ENCODE data around the gene TACC3.

Gene TACC3

DNA sequence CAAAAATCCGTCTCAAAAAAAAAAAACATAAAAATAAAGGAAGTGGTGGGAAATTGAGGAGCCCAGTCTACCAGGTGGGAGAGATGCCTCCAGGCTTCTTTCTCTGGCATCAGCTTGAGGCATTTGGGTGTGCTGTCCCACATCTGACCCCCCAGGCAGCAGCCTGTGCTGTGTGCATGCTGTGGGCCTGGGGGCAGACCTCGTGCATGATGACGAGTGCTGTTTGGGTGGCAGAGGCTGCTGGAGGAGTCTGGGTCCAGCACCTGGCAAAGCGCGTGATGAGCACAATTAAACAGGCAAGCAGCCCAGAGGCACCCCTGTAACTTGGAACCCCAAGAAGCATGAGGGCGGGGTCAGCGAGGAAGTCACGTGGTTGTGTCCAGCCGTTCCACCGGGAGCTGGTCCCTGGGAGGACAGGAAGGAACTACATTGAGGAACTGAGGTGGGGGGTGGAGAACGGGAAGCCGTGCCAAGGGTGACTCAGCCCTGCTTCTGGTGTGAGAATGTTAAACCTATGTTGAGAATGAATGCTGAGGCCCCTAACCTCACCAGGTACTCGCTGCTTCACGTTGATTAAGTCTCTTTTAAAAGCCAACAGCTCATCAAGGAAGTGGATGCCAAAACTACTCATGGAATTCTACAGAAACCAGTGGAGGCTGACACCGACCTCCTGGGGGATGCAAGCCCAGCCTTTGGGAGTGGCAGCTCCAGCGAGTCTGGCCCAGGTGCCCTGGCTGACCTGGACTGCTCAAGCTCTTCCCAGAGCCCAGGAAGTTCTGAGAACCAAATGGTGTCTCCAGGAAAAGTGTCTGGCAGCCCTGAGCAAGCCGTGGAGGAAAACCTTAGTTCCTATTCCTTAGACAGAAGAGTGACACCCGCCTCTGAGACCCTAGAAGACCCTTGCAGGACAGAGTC lies 6.1 kb downstream of the TACC3 start:
- Histone ChIP-seq H3K36me3 (ENCODE audit: control insufficient read depth, insufficient read depth, low read length) (peaks cover 90% of the 10 kb centered on the region), H3K9ac (ENCODE audit: low read length) (no peak overlapping the region), H3K4me1 (ENCODE audit: control insufficient read depth, insufficient read depth, low read length) (peaks cover 5% of the 10 kb centered on the region), H3K27me3 (ENCODE audit: control insufficient read depth, insufficient read depth, low read length) (no peaks in the 10 kb centered on the region), H3K4me3 (ENCODE audit: low read depth, low read length) (no peak overlapping the region), H3K27ac (ENCODE audit: low read depth, low read length) (no peak overlapping the region), H3K9me3 (ENCODE audit: control insufficient read depth, insufficient read depth, low read depth, low read length) (no peaks in the 10 kb centered on the region)

DNA sequence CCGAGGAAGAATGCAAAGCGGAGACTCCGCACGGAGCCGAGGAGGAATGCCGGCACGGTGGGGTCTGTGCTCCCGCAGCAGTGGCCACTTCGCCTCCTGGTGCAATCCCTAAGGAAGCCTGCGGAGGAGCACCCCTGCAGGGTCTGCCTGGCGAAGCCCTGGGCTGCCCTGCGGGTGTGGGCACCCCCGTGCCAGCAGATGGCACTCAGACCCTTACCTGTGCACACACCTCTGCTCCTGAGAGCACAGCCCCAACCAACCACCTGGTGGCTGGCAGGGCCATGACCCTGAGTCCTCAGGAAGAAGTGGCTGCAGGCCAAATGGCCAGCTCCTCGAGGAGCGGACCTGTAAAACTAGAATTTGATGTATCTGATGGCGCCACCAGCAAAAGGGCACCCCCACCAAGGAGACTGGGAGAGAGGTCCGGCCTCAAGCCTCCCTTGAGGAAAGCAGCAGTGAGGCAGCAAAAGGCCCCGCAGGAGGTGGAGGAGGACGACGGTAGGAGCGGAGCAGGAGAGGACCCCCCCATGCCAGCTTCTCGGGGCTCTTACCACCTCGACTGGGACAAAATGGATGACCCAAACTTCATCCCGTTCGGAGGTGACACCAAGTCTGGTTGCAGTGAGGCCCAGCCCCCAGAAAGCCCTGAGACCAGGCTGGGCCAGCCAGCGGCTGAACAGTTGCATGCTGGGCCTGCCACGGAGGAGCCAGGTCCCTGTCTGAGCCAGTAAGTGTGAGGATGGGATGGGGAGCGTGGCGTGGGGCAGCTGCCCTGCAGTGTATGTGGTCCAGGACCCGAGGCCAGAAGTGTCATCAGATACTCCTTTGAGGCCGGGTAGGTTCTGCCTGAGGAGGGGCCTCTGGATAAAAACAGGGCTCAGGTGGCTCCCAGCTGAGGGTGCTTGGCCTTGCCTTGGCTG lies 7.0 kb downstream of the TACC3 start:
- Histone ChIP-seq H3K9ac (ENCODE audit: low read length) (no peak overlapping the region), H3K9me3 (ENCODE audit: control insufficient read depth, insufficient read depth, low read depth, low read length) (no peaks in the 10 kb centered on the region), H3K4me3 (ENCODE audit: low read depth, low read length) (no peak overlapping the region), H3K36me3 (ENCODE audit: control insufficient read depth, insufficient read depth, low read length) (peaks cover 95% of the 10 kb centered on the region), H3K27ac (ENCODE audit: low read depth, low read length) (no peak overlapping the region), H3K4me1 (ENCODE audit: control insufficient read depth, insufficient read depth, low read length) (no peaks in the 10 kb centered on the region; the same call in 1 of the 2 replicates), H3K27me3 (ENCODE audit: control insufficient read depth, insufficient read depth, low read length) (no peaks in the 10 kb centered on the region)

- Histone ChIP-seq H3K9ac (ENCODE audit: low read length) (no peak overlapping the region), H3K27me3 (ENCODE audit: control insufficient read depth, insufficient read depth, low read length) (no peaks in the 10 kb centered on the region), H3K36me3 (ENCODE audit: control insufficient read depth, insufficient read depth, low read length) (peaks cover 96% of the 10 kb centered on the region), H3K4me1 (ENCODE audit: control insufficient read depth, insufficient read depth, low read length) (no peaks in the 10 kb centered on the region; the same call in 1 of the 2 replicates), H3K27ac (ENCODE audit: low read depth, low read length) (no peak overlapping the region), H3K9me3 (ENCODE audit: control insufficient read depth, insufficient read depth, low read depth, low read length) (no peaks in the 10 kb centered on the region), H3K4me3 (ENCODE audit: low read depth, low read length) (no peak overlapping the region)
Measured at GRCh38 chr4:1730532-1731135, 9.3 kb downstream of the TACC3 start.

DNA sequence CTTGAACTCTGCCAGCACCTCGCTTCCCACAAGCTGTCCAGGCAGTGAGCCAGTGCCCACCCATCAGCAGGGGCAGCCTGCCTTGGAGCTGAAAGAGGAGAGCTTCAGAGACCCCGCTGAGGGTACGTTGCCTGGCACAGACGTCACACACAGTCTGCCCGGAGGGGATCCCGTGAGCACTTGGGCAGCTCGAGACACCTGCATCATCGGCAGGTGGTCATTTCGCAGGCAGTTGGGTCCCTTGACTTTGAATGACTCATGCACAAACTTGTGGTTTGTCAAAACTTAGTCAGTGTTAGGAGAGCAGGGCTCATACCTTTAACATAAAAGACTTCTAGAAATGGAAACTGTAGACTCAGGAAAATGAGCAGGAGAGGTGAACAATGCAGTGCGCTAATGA lies 9.9 kb downstream of the TACC3 start:
- Histone ChIP-seq H3K27me3 (ENCODE audit: control insufficient read depth, insufficient read depth, low read length) (no peaks in the 10 kb centered on the region), H3K27ac (ENCODE audit: low read depth, low read length) (no peak overlapping the region), H3K36me3 (ENCODE audit: control insufficient read depth, insufficient read depth, low read length) (peaks cover 96% of the 10 kb centered on the region), H3K4me3 (ENCODE audit: low read depth, low read length) (no peak overlapping the region), H3K9me3 (ENCODE audit: control insufficient read depth, insufficient read depth, low read depth, low read length) (no peaks in the 10 kb centered on the region), H3K9ac (ENCODE audit: low read length) (no peak overlapping the region), H3K4me1 (ENCODE audit: control insufficient read depth, insufficient read depth, low read length) (no peaks in the 10 kb centered on the region)

DNA sequence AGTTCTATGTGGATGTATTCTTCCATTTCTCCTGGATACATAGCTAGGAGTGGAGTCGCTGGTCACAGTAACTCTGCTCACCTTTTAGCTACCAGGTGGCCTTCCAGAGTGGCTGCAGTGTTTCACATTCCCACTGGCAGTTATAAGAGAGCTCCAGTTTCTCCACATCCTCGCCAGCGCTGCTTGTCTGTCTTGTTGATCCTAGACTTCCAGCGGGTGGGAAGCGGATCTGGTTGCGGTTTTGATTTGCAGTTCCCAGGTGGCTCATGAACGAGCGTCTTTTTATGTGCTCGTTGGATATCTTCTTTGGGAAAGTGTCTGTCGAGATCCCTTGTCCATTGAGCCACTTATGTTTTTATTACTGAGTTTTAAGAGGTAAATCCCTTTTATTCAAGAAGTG lies 11.6 kb downstream of the TACC3 start:
- Histone ChIP-seq H3K4me1 (ENCODE audit: control insufficient read depth, insufficient read depth, low read length) (no peaks in the 10 kb centered on the region), H3K4me3 (ENCODE audit: low read depth, low read length) (no peak overlapping the region), H3K27me3 (ENCODE audit: control insufficient read depth, insufficient read depth, low read length) (no peaks in the 10 kb centered on the region), H3K9me3 (ENCODE audit: control insufficient read depth, insufficient read depth, low read depth, low read length) (peaks cover 11% of the 10 kb centered on the region), H3K9ac (ENCODE audit: low read length) (no peak overlapping the region), H3K36me3 (ENCODE audit: control insufficient read depth, insufficient read depth, low read length) (peaks cover 97% of the 10 kb centered on the region), H3K27ac (ENCODE audit: low read depth, low read length) (no peak overlapping the region)

DNA sequence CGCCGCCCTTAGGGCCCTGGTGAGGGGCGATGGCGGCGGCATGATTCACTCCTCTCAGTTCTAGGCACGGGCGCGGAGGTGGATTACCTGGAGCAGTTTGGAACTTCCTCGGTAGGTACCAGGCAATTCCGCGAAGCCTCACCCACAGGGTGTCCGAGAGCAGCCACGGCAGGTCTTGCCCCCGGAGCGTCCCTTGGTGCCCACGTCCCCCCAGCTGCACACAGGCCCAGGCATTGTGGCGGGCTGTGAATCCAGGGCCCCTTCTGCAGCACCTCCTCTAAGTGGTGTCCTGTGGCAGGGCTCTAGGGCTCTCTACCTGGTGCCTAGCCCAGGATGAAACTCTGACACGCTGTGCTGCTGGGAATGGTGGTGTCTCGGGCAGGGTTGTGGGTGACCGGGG lies 13.9 kb downstream of the TACC3 start:
- Histone ChIP-seq H3K4me3 (ENCODE audit: low read depth, low read length) (no peak overlapping the region), H3K36me3 (ENCODE audit: control insufficient read depth, insufficient read depth, low read length) (peaks cover 98% of the 10 kb centered on the region)

DNA sequence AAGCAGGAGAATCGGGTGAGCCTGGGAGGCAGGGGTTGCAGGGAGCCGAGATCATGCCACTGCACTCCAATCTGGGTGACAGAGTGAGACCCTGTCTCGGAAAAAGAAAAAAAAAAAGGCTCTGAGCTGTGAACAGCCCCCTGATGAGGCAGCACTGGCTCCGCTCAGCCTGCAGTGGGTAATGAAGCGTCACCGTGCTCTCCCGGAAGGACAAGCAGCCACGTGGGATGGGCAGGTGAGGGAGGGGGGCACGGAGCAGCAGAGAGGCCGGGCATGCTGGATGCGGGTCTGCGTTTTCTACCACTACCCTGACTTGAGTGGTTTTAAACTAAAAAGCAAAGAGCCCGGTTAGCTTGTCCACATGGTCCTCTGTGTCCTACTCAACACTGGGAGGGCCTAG lies 15.5 kb downstream of the TACC3 start:
- no peak overlapping the region for H3K27ac ChIP-seq (ENCODE audit: low read depth, low read length)
- peaks cover 98% of the 10 kb centered on the region for H3K36me3 ChIP-seq (ENCODE audit: control insufficient read depth, insufficient read depth, low read length)
- no peaks in the 10 kb centered on the region for H3K4me1 ChIP-seq (ENCODE audit: control insufficient read depth, insufficient read depth, low read length)
- H3K4me3 ChIP-seq (ENCODE audit: low read depth, low read length): no peak overlapping the region
- H3K9ac ChIP-seq (ENCODE audit: low read length): no peak overlapping the region
- H3K27me3 ChIP-seq (ENCODE audit: control insufficient read depth, insufficient read depth, low read length): no peaks in the 10 kb centered on the region
- H3K9me3 ChIP-seq (ENCODE audit: control insufficient read depth, insufficient read depth, low read depth, low read length): peaks cover 17% of the 10 kb centered on the region

More for the DNA sequence above, 13.9 kb downstream of the TACC3 start:
- Histone ChIP-seq H3K27me3 (ENCODE audit: control insufficient read depth, insufficient read depth, low read length) (no peaks in the 10 kb centered on the region), H3K9ac (ENCODE audit: low read length) (no peak overlapping the region), H3K9me3 (ENCODE audit: control insufficient read depth, insufficient read depth, low read depth, low read length) (peaks cover 17% of the 10 kb centered on the region), H3K4me1 (ENCODE audit: control insufficient read depth, insufficient read depth, low read length) (no peaks in the 10 kb centered on the region), H3K27ac (ENCODE audit: low read depth, low read length) (no peak overlapping the region)

GRCh38 chr4:1737666-1738065 lies 16.3 kb downstream of the TACC3 start:
- Histone ChIP-seq H3K4me3 (ENCODE audit: low read depth, low read length) (no peak overlapping the region), H3K36me3 (ENCODE audit: control insufficient read depth, insufficient read depth, low read length) (peaks cover 100% of the 10 kb centered on the region), H3K27ac (ENCODE audit: low read depth, low read length) (no peak overlapping the region), H3K9ac (ENCODE audit: low read length) (no peak overlapping the region), H3K27me3 (ENCODE audit: control insufficient read depth, insufficient read depth, low read length) (no peaks in the 10 kb centered on the region), H3K4me1 (ENCODE audit: control insufficient read depth, insufficient read depth, low read length) (no peaks in the 10 kb centered on the region), H3K9me3 (ENCODE audit: control insufficient read depth, insufficient read depth, low read depth, low read length) (peaks cover 17% of the 10 kb centered on the region)

- Histone ChIP-seq H3K4me3 (ENCODE audit: low read depth, low read length) (no peak overlapping the region), H3K9ac (ENCODE audit: low read length) (no peak overlapping the region), H3K36me3 (ENCODE audit: control insufficient read depth, insufficient read depth, low read length) (peaks cover 97% of the 10 kb centered on the region), H3K27me3 (ENCODE audit: control insufficient read depth, insufficient read depth, low read length) (no peaks in the 10 kb centered on the region), H3K4me1 (ENCODE audit: control insufficient read depth, insufficient read depth, low read length) (no peaks in the 10 kb centered on the region), H3K27ac (ENCODE audit: low read depth, low read length) (no peak overlapping the region), H3K9me3 (ENCODE audit: control insufficient read depth, insufficient read depth, low read depth, low read length) (peaks cover 17% of the 10 kb centered on the region)
Measured at GRCh38 chr4:1738410-1738809, 17.1 kb downstream of the TACC3 start.

- H3K27ac ChIP-seq (ENCODE audit: low read depth, low read length): no peak overlapping the region
- H3K9ac ChIP-seq (ENCODE audit: low read length): no peak overlapping the region
- H3K4me3 ChIP-seq (ENCODE audit: low read depth, low read length): no peak overlapping the region
- peaks cover 97% of the 10 kb centered on the region for H3K36me3 ChIP-seq (ENCODE audit: control insufficient read depth, insufficient read depth, low read length)
- H3K27me3 ChIP-seq (ENCODE audit: control insufficient read depth, insufficient read depth, low read length): no peaks in the 10 kb centered on the region
- H3K4me1 ChIP-seq (ENCODE audit: control insufficient read depth, insufficient read depth, low read length): no peaks in the 10 kb centered on the region
- peaks cover 17% of the 10 kb centered on the region for H3K9me3 ChIP-seq (ENCODE audit: control insufficient read depth, insufficient read depth, low read depth, low read length)
Measured at GRCh38 chr4:1739358-1739757, 18.0 kb downstream of the TACC3 start.
